Astrocyte of the cerebellum (primary cell): ENCODE results near the gene TTLL12.
A peak's percentile ranks its signal among the peaks of the same experiment; 100 is the strongest.

Experiments
- DNase-seq: peaks from one replicate; pipeline ENCODE4 v3.0.0-alpha.2; 2011; ENCODE audit warnings: low read depth
- H3K4me3 ChIP-seq: 2 replicates; pipeline ENCODE4 v1.5.1; 2011; ENCODE audit warnings: mild to moderate bottlenecking, low read depth, low read length, moderate library complexity
- CTCF ChIP-seq: IDR thresholded peaks from 2 replicates; pipeline ENCODE4 v1.5.1; 2012; ENCODE audit warnings: low read length, low read depth, moderate library complexity, mild to moderate bottlenecking; ENCODE audit errors: missing control alignments
- in situ Hi-C: cut with HindIII; loops from 2 replicates; pipeline ENCODE4 v1.10.0; 2017; ENCODE audit warnings: low sequenced_read_pairs

TTLL12 gene

GRCh38 chr22:43191831-43192230, 4.9 kb upstream of the TTLL12 start:
- no peak overlapping the region for H3K4me3 ChIP-seq
- TF ChIP-seq CTCF, result no peak
- in situ Hi-C loops, result no loop called here
- DNase-seq, result no peak

DNA sequence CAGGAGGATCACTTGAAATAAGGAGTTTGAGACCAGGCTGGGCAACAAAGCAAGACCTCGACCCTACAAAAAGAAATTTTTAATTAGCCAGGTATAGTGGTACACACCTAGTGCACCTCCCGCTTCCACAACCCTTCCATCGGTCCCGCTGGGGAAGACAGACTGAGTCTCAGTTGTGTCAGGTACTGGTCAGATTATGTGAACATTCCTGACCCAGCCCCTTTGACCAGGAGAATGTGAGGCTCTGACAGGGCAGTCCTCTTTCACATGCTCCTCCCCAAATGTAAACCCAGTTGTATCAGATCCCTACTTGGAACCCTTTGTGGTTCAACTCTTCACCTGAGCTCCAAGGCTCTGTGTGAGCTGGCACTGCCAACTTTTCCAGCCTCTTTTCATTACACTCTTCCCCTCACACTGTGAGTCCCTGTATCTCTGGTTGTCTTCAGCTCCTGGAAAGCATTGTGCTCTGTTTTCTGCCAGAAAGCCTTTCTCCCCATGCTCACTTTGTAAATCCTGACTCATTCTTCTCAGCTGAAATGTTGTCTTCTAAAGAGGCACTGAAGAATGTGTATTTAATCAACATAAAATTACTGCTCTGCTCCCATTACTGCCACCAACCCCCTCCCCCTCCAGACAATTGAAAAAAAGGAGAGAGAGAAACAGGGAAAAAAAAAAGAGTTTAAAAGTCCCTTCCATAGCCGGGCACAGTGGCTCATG, 2.1 kb upstream of the TTLL12 start:
- no peak for DNase-seq
- no peak overlapping the region for H3K4me3 ChIP-seq
- in situ Hi-C loops, result no loop called here
- no peak for TF ChIP-seq CTCF

GRCh38 chr22:43187171-43188099, 501 bp upstream of the TTLL12 start:
- peak; percentile 51 for TF ChIP-seq CTCF
- H3K4me3 ChIP-seq, result peak overlapping the region; percentile 45
- in situ Hi-C loops, result no loop called here

GRCh38 chr22:43185860-43186261, 1.1 kb downstream of the TTLL12 start:
- in situ Hi-C loops, result no loop called here
- TF ChIP-seq CTCF, result no peak
- DNase-seq, result no peak

More at GRCh38 chr22:43187171-43188099, 501 bp upstream of the TTLL12 start:
- DNase-seq, result peak; percentile 79

DNA sequence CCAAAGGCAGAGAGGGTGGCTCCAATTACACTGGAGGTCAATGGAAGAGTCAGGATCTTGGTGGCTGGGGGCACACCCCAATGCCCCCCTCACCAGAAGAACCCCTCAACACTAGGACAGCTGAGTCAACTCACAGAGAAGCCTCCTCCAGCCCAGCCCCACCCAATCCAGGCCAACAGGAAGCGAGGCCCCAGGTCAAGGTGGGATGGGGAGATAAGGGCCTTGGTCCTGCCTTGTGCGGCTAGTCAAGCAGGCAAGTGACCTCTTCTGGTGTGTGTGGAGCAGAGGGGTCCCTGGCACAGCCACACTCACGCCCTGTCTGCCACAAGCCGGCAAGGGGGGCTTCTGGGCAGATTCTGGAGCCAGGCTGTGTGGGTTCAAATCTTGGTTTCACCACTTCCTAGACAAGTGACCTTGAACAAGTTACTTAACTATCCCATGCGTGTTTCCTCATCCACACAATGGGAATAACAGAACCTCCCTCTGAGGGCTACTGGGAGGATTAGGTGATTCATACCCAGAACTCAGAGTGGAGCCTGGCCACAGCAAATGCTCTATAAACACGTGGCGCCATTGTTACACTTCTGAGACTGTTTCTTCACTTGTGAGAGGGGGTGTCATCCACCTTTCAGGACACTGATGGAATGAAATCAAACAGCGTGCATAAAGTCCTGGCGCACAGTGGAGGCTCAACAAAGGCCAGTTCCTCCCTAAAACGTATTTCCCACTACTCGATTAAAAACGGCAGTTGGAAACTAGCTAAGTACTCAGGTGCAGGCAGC, 3.2 kb downstream of the TTLL12 start:
- peak; percentile 47 for DNase-seq
- H3K4me3 ChIP-seq, result no peak overlapping the region
- in situ Hi-C loops, result no loop called here
- no peak for TF ChIP-seq CTCF

More at GRCh38 chr22:43185860-43186261, 1.1 kb downstream of the TTLL12 start:
- H3K4me3 ChIP-seq, result peak overlapping the region; percentile 59

- no peak for DNase-seq
- no peak overlapping the region for H3K4me3 ChIP-seq
- in situ Hi-C loops, result no loop called here
- TF ChIP-seq CTCF, result no peak
Observed at GRCh38 chr22:43182726-43183125, 4.2 kb downstream of the TTLL12 start.
